GM12892 (cell line): ENCODE data around the gene LAIR2.

ENCODE experiments used
- POLR2A ChIP-seq: IDR thresholded peaks from 2 replicates; pipeline ENCODE4 v1.6.1; 2011; ENCODE audit warnings: low read depth, low read length, control low read depth
- POLR2AphosphoS5 ChIP-seq: IDR thresholded peaks from 2 replicates; pipeline ENCODE4 v1.6.1; 2011; ENCODE audit warnings: low read depth, low read length, control low read depth

DNA sequence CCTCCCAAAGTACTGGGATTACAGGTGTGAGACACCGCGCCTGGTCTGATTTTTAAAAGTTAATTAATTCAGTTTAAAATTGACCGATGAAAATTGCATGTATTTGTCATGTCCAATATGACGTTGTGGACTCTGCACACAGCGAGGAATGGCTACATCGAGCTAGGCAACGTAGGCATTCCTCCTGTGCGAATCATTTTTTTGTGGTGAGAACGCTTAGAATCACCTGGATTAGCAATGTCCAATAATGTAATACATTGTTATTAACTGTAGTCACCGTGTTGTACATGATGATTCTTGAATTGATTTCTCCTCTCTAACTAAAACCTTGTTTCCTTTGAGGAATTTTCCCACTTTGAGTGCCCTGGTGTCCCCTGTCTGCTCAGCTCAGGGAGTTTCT is 3.4 kb downstream of the LAIR2 start:
- TF ChIP-seq POLR2A (no peak), POLR2AphosphoS5 (no peak)
